GM12874 (cell line): ENCODE data around the gene PDE4B.

Source experiments
- TF ChIP-seq, protein P1 (sequence below): IDR thresholded peaks from 2 replicates; pipeline ENCODE4 v1.5.1; 2011; ENCODE audit warnings: low read depth, mild to moderate bottlenecking, control low read depth, low read length, moderate library complexity; ENCODE audit not compliant: insufficient read depth

PDE4B gene

DNA sequence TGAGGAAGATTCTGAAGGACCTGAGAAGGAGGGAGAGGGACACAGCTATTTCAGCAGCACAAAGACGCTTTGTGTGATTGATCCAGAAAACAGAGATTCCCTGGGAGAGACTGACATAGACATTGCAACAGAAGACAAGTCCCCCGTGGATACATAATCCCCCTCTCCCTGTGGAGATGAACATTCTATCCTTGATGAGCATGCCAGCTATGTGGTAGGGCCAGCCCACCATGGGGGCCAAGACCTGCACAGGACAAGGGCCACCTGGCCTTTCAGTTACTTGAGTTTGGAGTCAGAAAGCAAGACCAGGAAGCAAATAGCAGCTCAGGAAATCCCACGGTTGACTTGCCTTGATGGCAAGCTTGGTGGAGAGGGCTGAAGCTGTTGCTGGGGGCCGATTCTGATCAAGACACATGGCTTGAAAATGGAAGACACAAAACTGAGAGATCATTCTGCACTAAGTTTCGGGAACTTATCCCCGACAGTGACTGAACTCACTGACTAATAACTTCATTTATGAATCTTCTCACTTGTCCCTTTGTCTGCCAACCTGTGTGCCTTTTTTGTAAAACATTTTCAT is 579.9 kb downstream of the PDE4B start:
- TF ChIP-seq, protein P1, sequence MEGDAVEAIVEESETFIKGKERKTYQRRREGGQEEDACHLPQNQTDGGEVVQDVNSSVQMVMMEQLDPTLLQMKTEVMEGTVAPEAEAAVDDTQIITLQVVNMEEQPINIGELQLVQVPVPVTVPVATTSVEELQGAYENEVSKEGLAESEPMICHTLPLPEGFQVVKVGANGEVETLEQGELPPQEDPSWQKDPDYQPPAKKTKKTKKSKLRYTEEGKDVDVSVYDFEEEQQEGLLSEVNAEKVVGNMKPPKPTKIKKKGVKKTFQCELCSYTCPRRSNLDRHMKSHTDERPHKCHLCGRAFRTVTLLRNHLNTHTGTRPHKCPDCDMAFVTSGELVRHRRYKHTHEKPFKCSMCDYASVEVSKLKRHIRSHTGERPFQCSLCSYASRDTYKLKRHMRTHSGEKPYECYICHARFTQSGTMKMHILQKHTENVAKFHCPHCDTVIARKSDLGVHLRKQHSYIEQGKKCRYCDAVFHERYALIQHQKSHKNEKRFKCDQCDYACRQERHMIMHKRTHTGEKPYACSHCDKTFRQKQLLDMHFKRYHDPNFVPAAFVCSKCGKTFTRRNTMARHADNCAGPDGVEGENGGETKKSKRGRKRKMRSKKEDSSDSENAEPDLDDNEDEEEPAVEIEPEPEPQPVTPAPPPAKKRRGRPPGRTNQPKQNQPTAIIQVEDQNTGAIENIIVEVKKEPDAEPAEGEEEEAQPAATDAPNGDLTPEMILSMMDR = no peak

DNA sequence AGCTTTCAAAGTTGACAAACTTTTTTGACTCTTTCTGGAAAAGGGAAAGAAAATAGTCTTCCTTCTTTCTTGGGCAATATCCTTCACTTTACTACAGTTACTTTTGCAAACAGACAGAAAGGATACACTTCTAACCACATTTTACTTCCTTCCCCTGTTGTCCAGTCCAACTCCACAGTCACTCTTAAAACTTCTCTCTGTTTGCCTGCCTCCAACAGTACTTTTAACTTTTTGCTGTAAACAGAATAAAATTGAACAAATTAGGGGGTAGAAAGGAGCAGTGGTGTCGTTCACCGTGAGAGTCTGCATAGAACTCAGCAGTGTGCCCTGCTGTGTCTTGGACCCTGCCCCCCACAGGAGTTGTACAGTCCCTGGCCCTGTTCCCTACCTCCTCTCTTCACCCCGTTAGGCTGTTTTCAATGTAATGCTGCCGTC is 580.5 kb downstream of the PDE4B start:
- TF ChIP-seq, protein P1 = no peak

DNA sequence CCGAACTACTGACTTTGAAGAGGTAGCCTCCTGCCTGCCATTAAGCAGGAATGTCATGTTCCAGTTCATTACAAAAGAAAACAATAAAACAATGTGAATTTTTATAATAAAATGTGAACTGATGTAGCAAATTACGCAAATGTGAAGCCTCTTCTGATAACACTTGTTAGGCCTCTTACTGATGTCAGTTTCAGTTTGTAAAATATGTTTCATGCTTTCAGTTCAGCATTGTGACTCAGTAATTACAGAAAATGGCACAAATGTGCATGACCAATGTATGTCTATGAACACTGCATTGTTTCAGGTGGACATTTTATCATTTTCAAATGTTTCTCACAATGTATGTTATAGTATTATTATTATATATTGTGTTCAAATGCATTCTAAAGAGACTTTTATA is 581.5 kb downstream of the PDE4B start:
- TF ChIP-seq, protein P1 = no peak

DNA sequence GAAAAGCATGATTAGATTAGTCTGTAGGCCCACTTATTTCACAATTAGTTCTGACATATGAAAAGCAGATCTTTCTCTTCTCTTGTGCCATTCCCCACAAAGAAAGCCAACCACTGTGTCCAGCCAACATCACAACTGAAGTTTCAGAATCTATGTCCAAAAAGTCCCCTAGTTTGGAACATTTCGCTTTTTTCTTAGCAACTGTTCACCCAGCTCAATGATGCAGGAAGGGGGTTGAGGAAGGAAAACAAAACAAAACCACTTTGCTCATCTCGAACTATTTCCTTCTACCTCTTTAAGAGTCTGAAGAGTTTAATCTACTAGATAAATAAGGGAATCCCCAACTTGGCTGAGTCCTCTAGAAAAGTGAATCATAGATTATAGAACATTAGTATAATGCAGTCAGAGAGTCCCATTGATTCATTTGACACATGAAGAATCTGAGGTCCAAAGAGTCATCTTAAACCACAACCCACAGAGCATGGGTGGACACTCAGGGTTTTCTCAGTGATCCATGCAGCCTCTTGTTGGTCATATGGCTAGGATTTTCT is 581.9 kb downstream of the PDE4B start:
- TF ChIP-seq, protein P1 = no peak

DNA sequence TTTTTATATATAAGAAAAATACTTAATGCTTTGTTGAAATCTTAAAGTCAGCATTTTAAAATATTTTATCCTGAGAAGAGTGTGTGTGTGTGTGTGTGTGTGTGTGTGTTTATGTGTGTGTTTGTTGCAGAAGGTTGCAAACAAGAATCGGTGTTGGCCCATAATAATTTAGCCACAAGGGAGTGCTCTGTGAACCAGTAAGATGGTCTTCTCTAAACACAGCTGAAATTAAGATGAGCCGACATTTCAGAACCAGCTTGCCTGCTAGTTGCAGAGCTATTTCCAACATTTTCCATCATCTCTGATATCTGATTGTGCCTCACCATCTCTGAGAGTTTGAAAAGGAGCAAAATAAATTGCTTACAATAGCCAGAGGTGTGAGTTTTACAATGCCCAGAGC is 582.4 kb downstream of the PDE4B start:
- TF ChIP-seq, protein P1 = 0 out of 2 replicates have a peak, but pooled peaks have one; percentile 12

DNA sequence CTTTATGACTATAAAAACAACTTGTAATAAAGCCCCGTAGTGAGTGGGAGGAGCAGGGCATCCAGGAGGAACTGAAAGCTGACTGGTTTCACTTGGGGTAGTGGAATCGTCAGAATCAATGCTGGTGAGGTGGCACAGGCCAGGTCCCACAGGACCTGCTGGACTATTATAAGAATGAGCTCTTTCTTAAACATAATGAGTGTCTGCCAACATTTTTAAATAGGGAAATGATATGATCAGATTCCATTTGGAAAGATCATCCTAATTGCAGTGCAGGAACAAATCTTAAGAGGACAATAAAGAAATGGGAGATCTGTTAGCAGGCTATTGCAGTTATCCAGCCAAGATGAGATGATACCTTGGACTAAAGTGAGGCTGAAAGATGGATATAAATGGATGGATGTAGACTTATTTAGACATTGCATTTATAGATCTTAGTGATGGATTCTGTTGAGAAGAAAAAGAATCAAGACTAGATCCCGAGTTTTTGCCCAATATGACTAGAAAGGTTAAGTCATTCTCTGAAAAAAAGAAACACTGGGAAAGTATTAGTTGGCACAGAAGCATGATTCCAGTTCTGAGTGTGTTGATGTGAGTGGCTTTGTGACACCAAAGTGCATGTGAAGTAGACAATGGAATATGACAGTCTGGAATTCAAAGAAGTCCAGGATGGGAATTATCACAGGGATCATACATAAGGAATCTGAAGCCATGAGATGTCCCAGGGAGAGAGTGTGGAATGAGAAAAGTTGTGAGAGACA is 587.9 kb downstream of the PDE4B start:
- TF ChIP-seq, protein P1 = no peak

DNA sequence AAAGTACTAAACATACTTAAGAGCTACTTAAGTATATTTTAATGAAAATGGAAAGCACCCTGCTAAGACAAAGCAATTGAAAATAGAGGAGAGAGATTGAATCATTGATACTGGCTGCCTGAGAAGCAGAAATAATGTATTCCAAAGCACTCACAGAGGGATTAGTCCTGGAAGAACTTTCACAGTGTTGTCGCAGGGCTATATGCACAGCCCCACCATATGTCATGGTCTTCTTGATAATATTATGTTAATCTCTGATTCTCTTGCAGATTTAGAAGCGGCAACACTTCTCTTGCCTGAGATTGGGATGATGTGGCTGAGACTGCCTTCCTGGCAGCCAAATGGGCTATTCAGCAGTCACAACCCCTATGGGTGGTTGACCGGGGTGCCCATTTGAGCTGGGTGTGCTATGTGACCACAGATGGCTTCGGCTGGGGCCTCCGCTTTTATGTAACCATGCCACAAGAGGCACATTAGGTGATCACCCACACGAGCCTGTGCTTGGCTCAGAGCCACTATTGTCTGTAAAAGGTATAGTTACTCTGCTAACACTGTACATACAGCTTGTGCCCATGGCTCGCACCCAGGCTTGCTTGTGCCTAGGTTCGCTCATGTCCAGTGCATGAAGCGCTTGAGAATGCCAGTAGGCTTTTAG is 589.1 kb downstream of the PDE4B start:
- TF ChIP-seq, protein P1 = no peak
